ENCODE data around the gene GARIN5B.

GARIN5B gene

DNA sequence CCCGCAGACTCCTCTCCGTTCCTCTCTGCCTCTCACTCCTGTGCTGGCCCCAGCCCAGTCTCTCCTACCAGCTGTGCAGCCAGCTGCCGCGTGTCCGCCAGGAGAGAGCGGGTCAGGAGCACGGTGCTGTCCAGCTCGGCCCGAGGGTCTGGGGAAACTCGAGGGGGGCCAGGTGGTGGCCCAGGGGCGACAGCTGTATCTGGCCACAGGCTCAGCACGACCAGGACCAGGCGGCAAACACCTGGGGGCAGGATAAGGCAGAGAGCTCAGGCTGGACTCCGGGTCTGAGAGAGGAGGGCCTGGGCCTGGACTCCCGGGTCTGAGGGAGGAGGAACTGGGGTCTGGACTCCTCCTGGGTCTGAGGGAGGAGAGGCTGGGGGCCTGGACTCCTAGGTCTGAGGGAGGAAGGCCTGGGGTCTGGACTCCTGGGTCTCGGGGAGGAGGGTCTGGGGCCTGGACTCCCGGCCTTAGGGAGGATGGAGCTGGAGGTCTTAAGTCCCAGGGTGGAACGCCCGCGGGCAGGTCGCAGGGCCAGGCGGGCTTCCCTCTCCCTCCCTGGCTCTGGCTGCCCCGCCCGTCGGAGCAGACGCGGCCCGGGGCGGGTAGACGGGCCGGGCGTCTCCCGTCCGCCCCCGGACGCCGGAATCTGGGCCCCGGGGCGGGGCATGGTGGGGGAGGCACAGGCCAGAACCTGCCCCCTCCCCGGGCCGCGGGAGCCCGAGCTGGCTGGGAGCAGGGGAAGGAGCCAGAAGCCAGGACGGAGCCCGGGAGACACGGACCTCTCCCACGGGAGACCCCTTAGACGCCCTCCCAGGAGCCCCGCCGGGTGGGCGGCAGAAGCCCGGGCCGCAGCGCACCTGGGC, 5.9 kb upstream of the GARIN5B start:
- DNase-seq, result no peak

DNA sequence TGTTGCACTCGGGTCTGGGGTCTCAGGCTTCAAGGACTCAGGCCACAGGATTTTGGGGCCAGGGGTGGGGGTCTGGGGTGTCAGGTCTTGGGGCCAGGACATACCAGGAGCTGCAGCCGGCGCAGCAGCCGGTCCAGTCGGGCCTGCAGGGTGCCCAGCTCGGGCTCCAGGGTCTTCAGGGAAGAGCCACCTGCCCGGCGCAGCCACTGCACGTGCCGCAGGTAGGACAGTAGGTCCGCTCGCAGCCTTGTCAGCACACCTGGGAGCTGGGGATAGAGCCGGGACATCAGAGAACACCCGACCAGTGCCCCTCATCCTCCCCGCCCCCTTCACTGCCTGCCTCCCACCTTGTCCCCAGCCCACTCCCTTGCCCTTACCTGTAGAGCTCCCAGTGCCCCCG, 5.0 kb upstream of the GARIN5B start:
- no peak for DNase-seq

DNA sequence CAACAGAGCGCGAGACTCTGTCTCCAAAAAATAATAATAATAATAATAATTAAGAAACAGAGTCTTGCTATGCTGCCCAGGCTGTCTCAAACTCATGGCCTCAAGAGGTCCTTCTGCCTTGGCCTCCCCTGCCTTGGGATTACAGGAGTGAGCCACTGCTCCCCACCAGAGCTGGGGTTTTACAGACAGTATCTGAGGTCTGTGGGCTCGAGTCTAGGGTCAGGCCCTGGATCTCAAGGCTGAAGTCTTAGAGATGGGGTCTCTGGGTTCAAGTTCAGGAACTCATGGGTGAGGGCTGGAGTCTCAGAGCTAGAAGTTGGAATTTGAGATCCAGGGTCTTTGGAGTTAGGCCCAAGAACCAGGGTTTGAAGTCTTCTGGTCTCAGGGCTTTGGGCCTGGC, 3.7 kb upstream of the GARIN5B start:
- DNase-seq, result no peak

DNA sequence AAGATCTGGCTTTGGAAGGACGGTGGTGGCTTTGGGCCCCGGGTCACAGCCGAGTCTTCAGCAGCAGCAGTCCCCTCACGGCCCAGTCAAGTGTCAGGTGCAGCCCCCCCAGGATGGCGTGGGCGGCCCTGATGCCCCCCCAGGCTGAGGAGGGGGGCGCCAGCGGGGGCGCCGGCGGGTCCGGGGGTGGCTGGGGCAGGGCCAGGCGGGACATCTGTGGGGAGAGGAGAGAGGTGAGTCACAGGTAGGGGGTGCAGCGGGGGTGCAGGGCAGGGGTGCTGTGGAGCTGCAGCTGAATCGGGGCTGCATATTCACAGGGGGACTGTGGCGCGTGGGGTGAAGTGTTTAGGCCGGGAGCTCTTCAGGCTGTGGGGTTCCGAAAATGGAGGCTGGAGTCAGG, 2.9 kb upstream of the GARIN5B start:
- DNase-seq, result no peak

DNA sequence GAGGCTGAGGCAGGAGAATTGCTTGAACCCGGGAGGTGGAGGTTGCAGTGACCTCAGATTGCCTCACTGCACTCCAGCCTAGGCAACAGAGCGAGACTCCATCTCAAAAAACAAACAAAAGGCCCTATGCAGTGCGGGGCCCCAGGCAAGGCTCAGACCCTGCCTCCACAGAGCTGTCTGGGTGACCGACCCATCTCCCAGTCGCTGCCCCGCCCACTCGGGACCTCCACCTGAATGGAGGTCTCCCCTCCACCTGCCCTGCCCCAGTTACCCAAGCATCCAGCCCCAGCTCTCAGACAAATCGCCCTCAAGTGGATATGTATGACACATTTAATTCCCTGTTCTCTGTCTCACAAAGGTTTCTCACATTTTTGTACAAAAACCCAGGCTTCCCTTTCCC, 2.2 kb upstream of the GARIN5B start:
- no peak for DNase-seq

DNA sequence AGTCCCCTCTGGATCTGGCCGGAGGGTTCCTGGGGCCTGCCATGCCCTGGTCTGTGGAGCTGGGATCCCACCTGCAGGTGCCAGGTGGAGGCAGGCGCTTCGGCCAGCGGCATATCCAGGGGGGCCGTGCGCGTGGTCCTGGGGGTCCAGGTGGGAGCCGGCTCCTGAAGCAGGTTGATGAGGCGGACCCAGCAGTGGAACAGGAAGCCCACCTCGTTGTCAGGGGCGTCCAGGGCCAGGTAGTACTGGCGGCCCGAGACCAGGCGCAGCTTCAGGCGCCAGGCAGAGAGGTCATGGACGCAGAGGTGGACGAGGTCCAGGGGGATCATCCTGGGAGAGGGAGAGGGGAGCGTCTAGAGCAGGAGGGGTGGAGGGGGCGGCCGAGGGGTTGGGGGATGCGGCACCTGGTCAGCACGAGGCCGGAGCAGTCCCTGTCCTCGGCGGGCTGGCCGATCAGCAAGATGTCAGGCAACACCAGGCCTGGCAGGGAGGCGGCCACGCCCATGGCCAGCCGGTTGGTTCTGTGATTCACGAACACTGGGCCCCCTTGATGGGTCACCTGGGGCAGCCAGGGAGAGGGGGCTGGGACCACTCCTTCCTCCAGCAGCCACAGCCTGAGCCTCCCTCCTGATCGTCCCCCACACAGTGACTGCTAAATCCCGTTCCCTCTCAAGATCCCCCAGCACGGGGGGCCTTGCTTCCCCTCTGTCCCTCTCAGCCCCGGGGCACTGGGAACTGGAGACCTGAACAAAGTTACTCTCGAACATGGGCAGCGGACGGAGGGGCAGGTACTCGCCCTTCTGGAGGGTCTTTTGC, 678 bp downstream of the GARIN5B start:
- DNase-seq, result no peak

DNA sequence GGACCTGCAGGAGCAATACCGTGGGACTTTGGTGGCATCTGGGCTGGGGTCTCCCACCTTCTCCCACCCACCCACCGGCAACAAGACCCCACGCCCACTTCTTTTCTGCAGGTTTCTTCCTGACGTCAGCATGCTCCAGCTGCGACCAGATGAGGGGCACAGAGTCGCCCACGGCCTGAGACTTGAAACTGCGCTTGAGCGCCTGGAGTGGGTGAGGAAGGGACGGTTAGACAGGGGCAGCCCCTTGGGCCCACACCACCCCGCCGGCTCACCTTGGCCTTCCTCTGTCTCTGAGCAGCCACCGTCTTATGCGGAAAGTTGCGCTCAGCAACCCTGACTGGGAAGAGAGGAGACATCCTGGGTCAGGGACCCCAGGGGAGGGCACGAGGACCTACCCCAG, 2.2 kb downstream of the GARIN5B start:
- no peak for DNase-seq

DNA sequence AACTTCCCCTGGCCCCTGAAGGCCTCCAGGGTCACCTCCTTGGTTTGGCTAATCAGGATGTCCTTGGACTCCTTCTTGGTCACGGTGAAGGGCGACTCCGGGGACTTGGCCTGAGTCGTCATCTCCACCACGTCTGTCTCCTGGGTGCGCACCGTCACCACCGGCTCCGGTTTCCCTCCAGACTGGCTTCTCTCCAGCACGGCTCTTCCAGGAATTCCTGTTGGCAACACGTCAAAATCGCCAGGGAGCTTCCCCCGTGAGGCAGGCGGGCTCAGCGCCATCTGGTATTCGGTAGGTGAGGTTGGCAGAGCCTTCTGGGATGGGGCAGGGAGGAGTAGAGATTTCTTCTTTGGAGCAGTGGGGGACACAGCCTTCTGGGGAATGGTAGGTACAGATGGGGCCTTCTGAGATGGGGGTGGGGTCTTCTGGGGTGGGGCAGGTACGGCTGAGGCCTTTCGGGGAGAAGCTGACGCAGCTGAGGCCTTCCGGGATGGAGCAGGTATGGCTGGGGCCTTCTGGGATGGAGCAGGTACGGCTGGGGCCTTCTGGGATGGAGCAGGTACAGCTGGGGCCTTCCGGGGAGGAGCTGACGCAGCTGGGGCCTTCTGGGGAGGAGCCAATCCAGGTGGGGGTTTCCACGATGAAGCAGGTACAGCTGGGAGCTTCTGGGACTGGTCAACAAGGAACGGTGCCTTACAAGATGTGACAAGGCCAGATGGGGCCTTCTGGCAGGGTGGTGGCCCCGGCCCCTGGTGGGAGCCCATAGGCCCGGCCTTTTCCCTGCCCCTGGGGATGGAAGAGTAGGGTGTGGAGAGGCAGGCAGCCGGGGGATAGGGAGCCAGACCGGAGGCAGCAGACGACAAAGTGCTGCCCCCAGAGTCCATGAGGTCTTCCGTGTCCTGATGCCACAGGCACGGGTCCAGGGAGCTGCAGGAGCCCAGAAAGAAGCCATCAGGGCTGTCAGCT, 3.8 kb downstream of the GARIN5B start:
- no peak for DNase-seq

DNA sequence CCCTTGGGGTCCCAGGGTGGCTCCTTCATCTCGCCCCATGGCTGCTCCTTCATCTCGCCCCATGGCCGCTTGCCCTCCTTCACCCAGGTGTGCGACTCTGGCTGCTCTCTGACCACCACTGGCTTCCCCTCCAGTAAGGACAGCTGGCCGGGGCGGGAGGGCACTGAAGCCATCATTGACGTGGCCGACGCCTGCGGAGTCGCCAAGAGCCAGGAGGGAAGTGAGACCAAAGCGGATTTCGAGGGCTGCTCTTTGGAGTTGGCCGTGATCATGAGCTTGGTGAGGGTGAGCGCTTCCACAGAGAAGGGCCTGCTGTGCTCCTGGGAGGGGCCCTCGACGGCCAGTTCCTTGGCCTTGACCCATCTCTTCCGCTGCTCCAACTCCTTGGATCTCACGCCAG, 4.6 kb downstream of the GARIN5B start:
- DNase-seq, result no peak

DNA sequence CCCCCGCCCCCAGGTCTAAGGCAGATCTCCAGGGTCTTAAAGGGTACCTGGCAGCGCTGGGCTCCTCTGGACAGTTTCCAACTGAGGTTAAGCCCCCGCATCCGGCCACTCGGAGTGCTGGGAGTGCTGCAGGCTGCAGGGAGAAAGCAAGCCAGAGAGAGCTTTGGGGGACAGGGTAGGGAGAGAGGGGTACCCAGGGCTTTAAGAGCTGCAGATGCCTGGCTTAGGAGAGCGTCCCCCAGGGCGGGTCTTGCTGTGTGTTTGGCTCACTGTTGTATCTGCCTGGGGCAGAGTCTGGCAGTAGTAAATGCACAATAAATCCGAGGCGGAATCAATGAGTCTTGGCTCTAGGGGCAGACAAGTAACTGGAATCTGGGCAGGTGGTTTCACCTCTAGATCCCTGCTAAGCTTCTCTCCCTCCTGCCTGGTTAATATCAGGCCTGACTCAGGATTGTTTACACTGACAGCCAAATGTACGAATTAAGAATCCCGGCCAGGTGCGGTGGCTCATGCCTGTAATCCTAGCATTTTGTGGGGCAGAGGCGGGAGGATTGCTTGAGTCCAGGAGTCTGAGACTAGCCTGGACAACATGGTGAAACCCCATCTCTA, 7.7 kb downstream of the GARIN5B start:
- DNase-seq, result no peak

DNA sequence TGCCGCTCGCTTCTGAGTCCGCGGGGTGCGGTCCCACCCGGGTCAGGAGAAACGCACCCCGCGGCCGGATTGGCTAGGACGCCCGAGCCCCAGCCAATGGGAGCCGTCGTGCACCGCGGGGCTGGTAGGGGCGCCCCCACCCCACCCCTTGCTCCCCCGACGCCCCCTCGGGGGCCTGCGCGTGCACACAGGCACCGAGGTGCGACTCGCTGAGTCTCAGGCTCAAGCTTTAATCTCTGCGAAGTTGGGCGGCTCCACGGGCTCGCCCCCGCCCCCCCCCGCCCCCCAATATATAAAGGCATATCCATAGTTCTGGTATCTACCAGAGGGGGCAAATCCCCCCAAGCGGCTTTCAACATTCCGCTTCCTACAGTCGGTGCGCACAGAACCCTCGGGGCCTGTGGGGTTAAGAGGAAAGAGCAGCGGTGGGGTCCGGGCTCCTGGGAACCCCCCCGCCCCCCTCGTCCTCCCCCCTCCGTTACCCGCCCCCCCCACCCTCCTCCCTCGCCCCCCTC, 8.3 kb downstream of the GARIN5B start, which contains the start of gene COX6B2:
COX6B2 (minus strand) TSS at position 22 of the 515 bp plus-strand sequence. CDS start 198 bp downstream, outside the sequence.
- no peak for DNase-seq

DNA sequence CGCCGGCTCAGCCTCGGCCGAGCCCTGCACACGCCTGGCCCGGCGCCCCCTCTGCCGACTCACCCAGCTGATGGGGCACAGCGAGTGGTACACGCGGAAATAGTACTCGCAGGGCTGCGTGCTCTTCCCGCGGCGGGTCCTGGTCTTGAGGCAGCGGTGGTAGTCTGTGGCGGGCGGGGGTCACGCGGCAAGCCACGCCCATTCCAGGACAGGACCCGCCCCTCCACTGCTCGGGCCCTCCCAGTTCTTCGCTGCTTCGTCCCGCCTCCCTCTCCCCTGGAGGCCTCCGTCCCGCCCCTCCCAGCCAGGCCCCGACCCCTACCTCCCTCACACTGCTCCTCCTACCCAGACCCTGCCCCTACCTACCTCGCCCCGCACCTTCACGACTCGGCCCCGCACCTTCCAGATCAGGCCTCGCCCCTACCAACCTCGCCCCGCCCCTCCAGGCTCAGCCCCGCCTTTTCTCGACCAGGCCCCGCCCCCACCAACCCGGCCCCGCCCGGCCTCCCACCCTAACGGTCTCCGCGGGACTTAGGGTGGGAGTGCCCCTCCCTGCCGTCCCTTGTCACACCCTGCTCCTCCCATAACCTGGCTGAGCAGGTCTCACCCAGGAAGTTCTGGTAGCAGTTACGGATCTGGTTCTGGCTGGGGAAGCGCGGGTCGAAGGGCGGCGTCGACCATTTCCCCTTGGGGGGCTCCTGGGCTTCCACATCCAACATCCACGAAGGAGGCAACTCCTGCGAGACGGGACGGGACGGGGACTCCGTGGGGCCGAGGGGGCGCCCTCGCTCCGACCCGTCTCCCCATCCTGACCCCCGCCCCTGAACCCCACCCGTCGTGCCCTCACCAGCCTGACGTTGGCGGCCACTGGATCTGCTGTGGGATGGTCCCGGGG, 9.0 kb downstream of the GARIN5B start:
- DNase-seq, result peak in 1 of 2 experiments; percentile 33

DNA sequence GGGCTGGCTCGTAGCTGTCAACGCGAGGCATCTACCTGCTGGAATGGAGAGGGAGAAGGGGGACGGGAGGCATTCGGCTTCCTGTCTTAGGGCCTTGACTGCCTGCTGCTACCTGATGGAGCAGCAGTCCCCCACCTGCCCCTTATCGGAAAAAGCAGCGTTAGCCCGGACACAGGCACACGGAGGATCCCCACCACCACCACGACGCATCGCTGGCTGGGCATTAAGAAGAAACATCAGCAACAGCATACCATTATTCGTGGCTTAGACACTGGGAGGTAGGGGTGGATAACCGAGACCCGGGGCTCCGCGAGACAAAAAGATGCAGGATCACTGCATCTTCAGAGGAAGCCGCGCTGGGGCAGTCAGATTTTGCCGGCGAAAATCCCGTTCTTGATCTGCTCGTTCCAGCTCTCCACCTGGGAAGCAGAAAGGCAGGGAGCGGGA, 9.7 kb downstream of the GARIN5B start:
- DNase-seq, result no peak

DNA sequence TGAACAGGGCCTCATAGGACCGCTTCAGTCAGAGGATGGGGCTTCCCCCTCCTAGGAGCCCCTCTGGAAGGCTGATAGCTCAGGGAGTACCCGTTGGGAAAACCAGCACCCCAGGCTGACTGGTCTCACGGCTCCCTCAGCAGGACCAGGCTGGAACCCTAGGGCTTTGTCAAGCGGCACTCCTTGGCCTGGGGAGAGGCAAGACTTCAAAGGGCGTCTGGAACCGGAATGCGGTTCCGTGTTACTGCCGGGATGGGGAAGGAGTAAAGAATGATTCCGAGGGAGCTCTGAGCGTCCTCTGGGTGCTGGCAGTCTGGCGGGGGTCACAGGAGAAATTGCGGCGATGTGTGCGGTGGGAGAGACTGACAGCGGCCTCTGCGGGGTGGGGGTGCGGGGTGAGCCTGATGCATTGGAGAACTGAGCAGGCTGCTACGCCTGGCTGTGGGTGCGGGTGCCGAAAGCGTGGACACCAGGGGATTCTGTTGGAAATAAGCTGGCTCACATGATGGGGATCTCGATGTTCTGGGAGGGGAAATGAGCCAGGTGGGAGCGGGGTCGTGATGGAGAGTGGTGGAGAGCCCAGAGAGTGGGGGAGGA, 10.4 kb downstream of the GARIN5B start:
- no peak for DNase-seq

DNA sequence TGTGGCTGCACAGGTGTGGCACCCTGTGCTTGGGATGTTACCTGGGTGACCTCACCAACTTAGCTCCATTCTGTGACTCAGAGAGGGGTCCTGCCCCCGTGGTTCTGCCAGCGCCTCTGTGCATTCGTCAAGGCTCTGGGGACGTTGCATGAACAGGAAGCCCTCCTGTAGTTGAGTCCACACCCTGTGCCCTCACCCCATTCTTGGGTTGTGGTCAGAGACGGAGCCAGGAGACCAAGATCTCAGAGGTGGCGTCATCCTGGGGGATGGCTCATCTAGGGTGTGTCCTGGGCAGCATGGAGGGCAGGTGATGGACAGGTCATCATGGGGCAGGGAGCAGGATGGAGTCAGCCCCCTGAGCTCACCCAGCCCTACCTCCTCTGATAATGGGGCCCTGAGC, 11.0 kb downstream of the GARIN5B start:
- DNase-seq, result no peak

DNA sequence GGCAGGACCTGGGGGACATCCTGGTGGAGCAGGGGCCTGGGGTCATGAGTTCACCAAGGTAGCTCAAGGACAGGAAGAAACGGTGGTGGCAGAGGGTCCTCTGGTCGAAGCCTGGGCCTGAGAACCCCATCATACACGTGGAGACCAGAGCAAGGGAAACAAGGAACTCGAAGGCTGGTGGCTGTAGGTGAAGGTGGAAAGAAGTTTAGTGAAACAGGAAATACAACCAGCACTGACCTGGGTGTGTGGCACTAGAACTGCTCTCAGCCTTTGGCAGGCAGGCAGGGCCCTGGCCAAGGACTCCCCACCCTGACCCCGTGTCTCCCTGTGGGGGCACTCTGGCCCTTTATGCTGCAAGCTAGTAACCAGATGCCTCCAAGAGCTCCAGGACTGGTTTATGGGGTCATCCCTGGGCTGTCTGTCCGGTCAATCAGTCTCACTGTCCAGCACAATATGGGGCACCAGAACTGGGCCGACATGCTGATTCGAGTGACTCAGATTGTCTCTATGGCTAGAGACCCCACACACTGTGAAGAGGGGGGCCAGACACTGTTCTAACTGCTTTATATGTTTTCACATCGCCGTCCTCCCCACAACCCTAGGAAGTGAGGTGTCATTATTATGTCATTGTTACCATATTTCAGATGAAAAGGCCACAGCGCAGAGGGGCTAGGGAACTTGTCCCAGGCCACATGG, 12.3 kb downstream of the GARIN5B start:
- no peak for DNase-seq

DNA sequence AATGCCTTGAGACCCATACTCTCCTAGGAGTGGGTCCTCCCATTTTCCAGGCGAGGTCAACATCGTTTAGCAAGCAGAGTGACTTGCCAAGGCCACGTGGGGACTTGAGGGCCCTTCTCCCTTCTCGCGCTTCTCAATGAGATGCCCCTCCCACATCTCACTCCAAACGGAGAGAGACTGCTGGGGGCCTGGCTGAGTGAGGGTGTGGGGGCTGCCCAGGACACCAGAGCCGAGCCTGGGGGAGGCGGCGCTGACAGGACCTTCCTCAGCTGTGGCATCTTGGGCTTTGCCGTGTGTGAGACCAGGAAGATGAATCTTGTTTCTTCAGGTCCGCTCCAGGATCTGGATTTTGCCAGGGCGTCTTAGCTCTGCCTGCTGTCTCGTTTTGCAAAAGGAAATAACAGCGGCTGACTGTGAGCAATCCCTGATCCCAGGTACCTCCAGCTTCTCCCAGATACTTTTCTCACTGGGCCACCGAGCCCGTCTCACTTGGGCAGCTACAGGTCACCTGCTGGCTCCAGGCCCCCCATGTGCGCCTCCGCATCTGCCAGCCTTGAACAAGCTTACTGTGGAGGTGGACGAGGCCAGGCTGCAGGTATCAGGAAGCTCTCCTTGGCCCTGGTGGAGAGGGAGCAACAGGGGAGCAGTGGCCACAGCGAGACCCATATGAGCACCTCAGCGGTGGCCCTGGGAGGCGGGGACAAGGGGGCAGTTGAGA, 14.6 kb downstream of the GARIN5B start:
- DNase-seq, result no peak

DNA sequence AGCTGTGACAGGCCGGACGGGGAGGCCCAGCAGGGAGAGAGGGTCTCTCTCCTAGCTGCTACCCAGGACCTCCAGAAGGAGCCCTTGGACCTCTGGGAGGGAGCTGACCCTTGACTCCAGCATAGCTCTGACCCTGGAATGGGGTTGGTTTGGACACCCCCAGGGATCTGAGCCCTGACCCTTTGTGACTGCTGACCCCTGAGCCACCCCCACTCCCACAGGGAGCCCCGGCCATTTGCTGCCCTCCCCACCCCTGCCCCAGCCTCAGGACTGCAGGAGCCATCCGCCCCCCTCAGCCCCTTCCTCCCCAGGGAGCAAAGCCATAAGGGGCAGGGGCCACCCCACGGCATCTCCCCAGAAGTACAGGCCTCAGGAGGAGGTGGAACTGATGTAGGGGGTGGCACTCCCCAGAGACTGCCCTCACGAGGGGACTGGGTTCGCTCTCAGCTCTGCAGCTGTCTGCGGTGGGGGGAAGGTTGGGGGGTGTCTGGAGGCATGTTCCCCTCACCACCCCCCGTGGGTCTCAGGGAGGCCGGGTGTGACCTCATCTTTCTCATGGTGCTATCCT, 15.5 kb downstream of the GARIN5B start:
- DNase-seq, result no peak

All from NCI-H187 (cell line).